ENCODE data around the gene ALDH1A1.
"Not testable (repeated sequence)": the region's sequence is repeated elsewhere in the genome, so short reads cannot be mapped to it uniquely, and the experiment has no call there.

The ALDH1A1 gene

GRCh38 chr9:72942451-72942850 lies 10.4 kb downstream of the ALDH1A1 start:
- DNase-seq: no peak

- DNase-seq: not testable (repeated sequence)
Measured at GRCh38 chr9:72939581-72939980, 13.3 kb downstream of the ALDH1A1 start.

- DNase-seq: no peak
Measured at GRCh38 chr9:72937545-72937944, 15.3 kb downstream of the ALDH1A1 start.

- DNase-seq: no peak
Measured at GRCh38 chr9:72936679-72937078, 16.2 kb downstream of the ALDH1A1 start.

- no peak for DNase-seq
Measured at GRCh38 chr9:72936266-72936665, 16.6 kb downstream of the ALDH1A1 start.

- DNase-seq: no peak
Measured at GRCh38 chr9:72935595-72935994, 17.3 kb downstream of the ALDH1A1 start.

- no peak for DNase-seq
Measured at GRCh38 chr9:72933730-72934665, 18.9 kb downstream of the ALDH1A1 start.

GRCh38 chr9:72932619-72933018 lies 20.2 kb downstream of the ALDH1A1 start:
- no peak for DNase-seq

- no peak for DNase-seq
Measured at GRCh38 chr9:72931897-72932296, 21.0 kb downstream of the ALDH1A1 start.

- no peak for DNase-seq
Measured at GRCh38 chr9:72931437-72931836, 21.4 kb downstream of the ALDH1A1 start.

GRCh38 chr9:72930828-72931227 lies 22.0 kb downstream of the ALDH1A1 start:
- no peak for DNase-seq

- DNase-seq: no peak
Measured at GRCh38 chr9:72929542-72929941, 23.3 kb downstream of the ALDH1A1 start.

GRCh38 chr9:72928042-72928507 lies 24.8 kb downstream of the ALDH1A1 start:
- DNase-seq: no peak

GRCh38 chr9:72926506-72926905 lies 26.3 kb downstream of the ALDH1A1 start:
- no peak for DNase-seq

GRCh38 chr9:72925891-72926290 lies 27.0 kb downstream of the ALDH1A1 start:
- no peak for DNase-seq

GRCh38 chr9:72925126-72925789 lies 27.6 kb downstream of the ALDH1A1 start:
- DNase-seq: no peak

- DNase-seq: no peak
Measured at GRCh38 chr9:72924154-72924790, 28.6 kb downstream of the ALDH1A1 start.

- no peak for DNase-seq
Measured at GRCh38 chr9:72923077-72923476, 29.8 kb downstream of the ALDH1A1 start.

- DNase-seq: no peak
Measured at GRCh38 chr9:72921888-72922654, 30.8 kb downstream of the ALDH1A1 start.

GRCh38 chr9:72919246-72919945 lies 33.5 kb downstream of the ALDH1A1 start:
- no peak for DNase-seq

- no peak for DNase-seq
Measured at GRCh38 chr9:72917892-72918509, 34.9 kb downstream of the ALDH1A1 start.

- no peak for DNase-seq
Measured at GRCh38 chr9:72915659-72916058, 37.2 kb downstream of the ALDH1A1 start.

Measured in right forelimb (tissue), 1 donor.